GM21367 (cell line): ENCODE results near the gene GARNL3.

Source experiments
- ATAC-seq: cut with Tn5 transposase; IDR thresholded peaks from one replicate; pipeline ENCODE4 v1.9.1; 2021; ENCODE audit not compliant: unreplicated experiment

The GARNL3 gene

GRCh38 chr9:127232833-127233549, 31.6 kb upstream of the GARNL3 start:
- ATAC-seq, result no peak

GRCh38 chr9:127233550-127233949, 31.0 kb upstream of the GARNL3 start:
- ATAC-seq, result no peak

GRCh38 chr9:127233989-127234388, 30.6 kb upstream of the GARNL3 start:
- ATAC-seq, result no peak

- no peak for ATAC-seq
These were observed 26.8 kb upstream of the GARNL3 start for GRCh38 chr9:127237801-127238200.

GRCh38 chr9:127241354-127241753, 23.2 kb upstream of the GARNL3 start:
- no peak for ATAC-seq

GRCh38 chr9:127244609-127245601, 19.7 kb upstream of the GARNL3 start:
- peak; percentile 98 for ATAC-seq

GRCh38 chr9:127245637-127246164, 18.9 kb upstream of the GARNL3 start:
- no peak for ATAC-seq

- ATAC-seq, result no peak
These were observed 16.3 kb upstream of the GARNL3 start for GRCh38 chr9:127248241-127248640.

- no peak for ATAC-seq
These were observed 14.7 kb upstream of the GARNL3 start for GRCh38 chr9:127249877-127250276.

GRCh38 chr9:127250896-127251391, 13.6 kb upstream of the GARNL3 start:
- ATAC-seq, result no peak

- ATAC-seq, result no peak
These were observed 11.9 kb upstream of the GARNL3 start for GRCh38 chr9:127252410-127253318.

- no peak for ATAC-seq
These were observed 11.1 kb upstream of the GARNL3 start for GRCh38 chr9:127253446-127253845.

GRCh38 chr9:127255692-127256091, 8.9 kb upstream of the GARNL3 start:
- no peak for ATAC-seq

- ATAC-seq, result no peak
These were observed 8.2 kb upstream of the GARNL3 start for GRCh38 chr9:127256324-127256723.

GRCh38 chr9:127258606-127259471, 5.7 kb upstream of the GARNL3 start:
- no peak for ATAC-seq

GRCh38 chr9:127262602-127263001, 2.0 kb upstream of the GARNL3 start:
- no peak for ATAC-seq

- ATAC-seq, result no peak
These were observed 1.3 kb upstream of the GARNL3 start for GRCh38 chr9:127263237-127263636.

GRCh38 chr9:127263664-127264063, 910 bp upstream of the GARNL3 start:
- no peak for ATAC-seq

GRCh38 chr9:127267793-127268525, 3.4 kb downstream of the GARNL3 start:
- no peak for ATAC-seq
